ENCODE results near the gene LPO. TPM values are rescaled to one million over a fixed set of nuclear protein-coding genes. Genes with fewer than 3 reads are reported as not detected.

LPO gene
- polyA plus RNA-seq, 1 donor from 2014 or later = not detected

GRCh38 chr17:58215685-58216084 is 22.7 kb upstream of the LPO start:
- Histone ChIP-seq H3K9me2 (ENCODE audit: insufficient read depth, low read length) (no peaks in the 10 kb centered on the region), H3K4me2 (ENCODE audit: low read length) (no peak overlapping the region)
- no peak for TF ChIP-seq EZH2 (IDR thresholded peaks at IDR 0.05; ENCODE audit: borderline replicate concordance, insufficient read depth, low read length, poor library complexity, severe bottlenecking)
- no peak for TF ChIP-seq SMC3 (conservative IDR thresholded peaks at IDR 0.05; ENCODE audit: poor library complexity)
- TF ChIP-seq RAD21 (conservative IDR thresholded peaks at IDR 0.05) = no peak

GRCh38 chr17:58217766-58218165 is 20.6 kb upstream of the LPO start:
- no peaks in the 10 kb centered on the region for H3K9me2 ChIP-seq (ENCODE audit: insufficient read depth, low read length)
- H3K4me2 ChIP-seq (ENCODE audit: low read length) = no peak overlapping the region
- H3K79me2 ChIP-seq (replicated peaks; ENCODE audit: insufficient read depth, low read length) = no peaks in the 10 kb centered on the region
- no peak overlapping the region for H3K4me3 ChIP-seq (ENCODE audit: low read length)
- H3K9me3 ChIP-seq (ENCODE audit: low read length) = no peaks in the 10 kb centered on the region
- no peak overlapping the region for H2AFZ ChIP-seq (ENCODE audit: low read depth, low read length)
- H3K9ac ChIP-seq (ENCODE audit: low read length) = no peak overlapping the region
- TF ChIP-seq CTCF (IDR thresholded peaks at IDR 0.05; ENCODE audit: poor library complexity, severe bottlenecking) (no peak), EP300 (conservative IDR thresholded peaks at IDR 0.05; ENCODE audit: poor library complexity, severe bottlenecking) (no peak), TAF1 (IDR thresholded peaks at IDR 0.05; ENCODE audit: low read depth) (no peak), MXI1 (conservative IDR thresholded peaks at IDR 0.05; ENCODE audit: poor library complexity, severe bottlenecking) (no peak), POLR2AphosphoS5 (IDR thresholded peaks at IDR 0.05) (no peak), REST (IDR thresholded peaks at IDR 0.05; ENCODE audit: borderline replicate concordance) (no peak), RAD21 (conservative IDR thresholded peaks at IDR 0.05) (no peak), SMC3 (conservative IDR thresholded peaks at IDR 0.05; ENCODE audit: poor library complexity) (no peak), EZH2 (IDR thresholded peaks at IDR 0.05; ENCODE audit: borderline replicate concordance, insufficient read depth, low read length, poor library complexity, severe bottlenecking) (no peak)
- no peaks in the 10 kb centered on the region for H3F3A ChIP-seq (ENCODE audit: insufficient read depth, low read length, poor library complexity, severe bottlenecking)
- H4K20me1 ChIP-seq (ENCODE audit: insufficient read depth) = no peaks in the 10 kb centered on the region
- no peaks in the 10 kb centered on the region for H3K36me3 ChIP-seq (ENCODE audit: insufficient read depth, low read length)
- no peak overlapping the region for H3K27ac ChIP-seq (ENCODE audit: low read length)
- H3K27me3 ChIP-seq (ENCODE audit: insufficient read depth, low read depth, low read length) = no peaks in the 10 kb centered on the region

More at GRCh38 chr17:58215685-58216084, 22.7 kb upstream of the LPO start:
- Histone ChIP-seq H3K9me3 (ENCODE audit: low read length) (no peaks in the 10 kb centered on the region), H3K27me3 (ENCODE audit: insufficient read depth, low read depth, low read length) (no peaks in the 10 kb centered on the region), H3K27ac (ENCODE audit: low read length) (no peak overlapping the region), H2AFZ (ENCODE audit: low read depth, low read length) (no peak overlapping the region), H3K4me3 (ENCODE audit: low read length) (no peak overlapping the region), H3K9ac (ENCODE audit: low read length) (no peak overlapping the region), H3K36me3 (ENCODE audit: insufficient read depth, low read length) (no peaks in the 10 kb centered on the region), H3F3A (ENCODE audit: insufficient read depth, low read length, poor library complexity, severe bottlenecking) (no peaks in the 10 kb centered on the region), H3K79me2 (replicated peaks; ENCODE audit: insufficient read depth, low read length) (no peaks in the 10 kb centered on the region), H4K20me1 (ENCODE audit: insufficient read depth) (no peaks in the 10 kb centered on the region)
